ENCODE data around the gene HMGCS2. TPM values are rescaled to one million over a fixed set of nuclear protein-coding genes. Genes with fewer than 3 reads are reported as not detected.

The HMGCS2 gene
- total and polyA plus RNA-seq, 9 of the 15 experiments (the other 6 are each of a cell fraction or from before 2014, with no cell fraction given), result 0.13 TPM; not detected in 8

- under 1% methylated on average over 7 of the region's 7 CpGs for WGBS (ENCODE audit: insufficient coverage, low coverage, missing lambda C conversion rate)
- in situ Hi-C loops (cut with MboI) (no loop called here), intact Hi-C loops (cut with micrococcal nuclease) (no loop called here)
- no peaks in the 10 kb centered on the region for H4K20me1 ChIP-seq (replicated peaks; ENCODE audit: control insufficient read depth, insufficient read depth, low read length)
- no peak for FAIRE-seq
- CTCF ChIA-PET (ENCODE audit: low intra/inter-chr PET ratio), result no interaction called here
- no peak overlapping the region for H3K4me2 ChIP-seq (ENCODE audit: insufficient read depth, low read length)
- BruUV-seq (replicated peaks), result no TSS peak
- H3K9ac ChIP-seq (ENCODE audit: insufficient read depth in 1 of 2, low read depth in 2 of 2, low read length in 2 of 2), result no peak overlapping the region
- POLR2A ChIA-PET, result no interaction called here
- H3K36me3 ChIP-seq (ENCODE audit: control insufficient read depth, insufficient read depth, low read length), result no peaks in the 10 kb centered on the region
- peaks cover 7 to 20% of the 10 kb centered on the region in 2 experiments for H3K27me3 ChIP-seq (ENCODE audit: control insufficient read depth in 2 of 2, insufficient read depth in 2 of 2, low read length in 2 of 2)
- no peak for DNase-seq (ENCODE audit: extremely low read depth in 1 of 4, low spot score in 3 of 4)
- H3K79me2 ChIP-seq (ENCODE audit: control insufficient read depth, insufficient read depth, low read length), result no peaks in the 10 kb centered on the region
- ATAC-seq, result no peak
- no peak overlapping the region for H3K4me3 ChIP-seq
- no peaks in the 10 kb centered on the region for H3K9me3 ChIP-seq (replicated peaks; ENCODE audit: control insufficient read depth, insufficient read depth, low read depth, low read length)
- H2AFZ ChIP-seq (ENCODE audit: low read depth, low read length), result no peak overlapping the region
- 0 out of 5 replicates have a peak, but pooled peaks cover 0 to 3% of the 10 kb centered on the region in 2 experiments for H3K4me1 ChIP-seq (replicated peaks in 1 of 2; ENCODE audit: control insufficient read depth in 2 of 2, insufficient read depth in 2 of 2, low read length in 2 of 2)
- H3K27ac ChIP-seq (ENCODE audit: extremely low read depth, low read depth, low read length), result no peak overlapping the region
- no peaks in the 10 kb centered on the region for H3K9me1 ChIP-seq (ENCODE audit: control insufficient read depth, insufficient read depth, low read length)
- no peak for TF ChIP-seq HDAC6 (IDR thresholded peaks at IDR 0.05; ENCODE audit: low read depth, low read length)
- TF ChIP-seq ZNF444 (CRISPR knock-in tag; IDR thresholded peaks at IDR 0.05), result no peak
- TF ChIP-seq ZNF780A (CRISPR knock-in tag; IDR thresholded peaks at IDR 0.05), result no peak
- no peak for TF ChIP-seq ZNF277 (CRISPR knock-in tag; IDR thresholded peaks at IDR 0.05; ENCODE audit: borderline replicate concordance)
- TF ChIP-seq BACH1 (tag; IDR thresholded peaks at IDR 0.05), result no peak
- TF ChIP-seq U2AF2 (optimal IDR thresholded peaks at IDR 0.05; ENCODE audit: low read depth, low read length), result no peak
- TF ChIP-seq KDM4B (IDR thresholded peaks at IDR 0.05; ENCODE audit: borderline replicate concordance in 2 of 2, low read depth in 1 of 2), result no peak
- no peak for TF ChIP-seq CHD4 (IDR thresholded peaks at IDR 0.05; ENCODE audit: insufficient read depth, insufficient replicate concordance, low read depth, low read length, poor library complexity, severe bottlenecking)
- TF ChIP-seq ZNF518B (CRISPR knock-in tag; IDR thresholded peaks at IDR 0.05), result no peak
- no peak for TF ChIP-seq DMBX1 (CRISPR knock-in tag; IDR thresholded peaks at IDR 0.05; ENCODE audit: borderline replicate concordance)
- TF ChIP-seq ELK3 (CRISPR knock-in tag; IDR thresholded peaks at IDR 0.05), result no peak
- TF ChIP-seq BDP1 (IDR thresholded peaks at IDR 0.05; ENCODE audit: insufficient read depth, insufficient read length), result no peak
- no peak for TF ChIP-seq HMG20A (CRISPR knock-in tag; conservative IDR thresholded peaks at IDR 0.05)
- TF ChIP-seq MAZ (CRISPR knock-in tag; conservative IDR thresholded peaks at IDR 0.05 in 1 of 2, IDR thresholded peaks at IDR 0.05 in 1 of 2), result no peak
These were observed 6.2 kb upstream of the HMGCS2 start for GRCh38 chr1:119774746-119775490.

All from K562 (cell line).